A673 (cell line): ENCODE results near the gene EXTL1.

Experiments
- EZH2 ChIP-seq: fragments of 200-600 bp; sonication (generic); IDR thresholded peaks from 2 replicates; pipeline ENCODE4 v1.6.1; 2017; ENCODE audit warnings: borderline replicate concordance, low read depth, mild to moderate bottlenecking, mixed read lengths, antibody characterized with exemption, low read length; ENCODE audit not compliant: poor library complexity, severe bottlenecking
- TF ChIP-seq, protein P1 (sequence below): fragments of 300-800, 200-600 bp; sonication (generic); conservative IDR thresholded peaks from 2 replicates; pipeline ENCODE4 v1.5.1; 2017; ENCODE audit warnings: low read depth, mild to moderate bottlenecking, antibody characterized with exemption, low read length, moderate library complexity, mixed read lengths

DNA sequence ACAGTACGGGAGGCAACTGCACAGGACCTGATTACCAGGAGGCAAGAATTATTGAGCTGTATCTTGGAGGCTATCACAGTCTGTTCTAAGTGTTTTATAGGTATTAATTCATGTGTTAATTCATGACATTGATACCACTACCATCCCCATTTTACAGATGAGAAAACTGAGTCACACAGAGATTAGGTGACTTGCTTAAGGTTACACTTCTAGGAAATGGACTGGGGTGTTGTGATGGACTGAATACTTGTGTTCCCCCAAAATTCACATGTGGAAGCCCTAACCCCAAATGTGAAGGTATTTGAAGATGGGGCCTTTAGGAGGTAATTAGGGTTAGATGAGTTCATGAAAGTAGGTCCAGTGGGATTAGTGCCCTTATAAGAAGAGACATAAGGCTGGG is 55.9 kb downstream of the EXTL1 start:
- TF ChIP-seq, protein P1, sequence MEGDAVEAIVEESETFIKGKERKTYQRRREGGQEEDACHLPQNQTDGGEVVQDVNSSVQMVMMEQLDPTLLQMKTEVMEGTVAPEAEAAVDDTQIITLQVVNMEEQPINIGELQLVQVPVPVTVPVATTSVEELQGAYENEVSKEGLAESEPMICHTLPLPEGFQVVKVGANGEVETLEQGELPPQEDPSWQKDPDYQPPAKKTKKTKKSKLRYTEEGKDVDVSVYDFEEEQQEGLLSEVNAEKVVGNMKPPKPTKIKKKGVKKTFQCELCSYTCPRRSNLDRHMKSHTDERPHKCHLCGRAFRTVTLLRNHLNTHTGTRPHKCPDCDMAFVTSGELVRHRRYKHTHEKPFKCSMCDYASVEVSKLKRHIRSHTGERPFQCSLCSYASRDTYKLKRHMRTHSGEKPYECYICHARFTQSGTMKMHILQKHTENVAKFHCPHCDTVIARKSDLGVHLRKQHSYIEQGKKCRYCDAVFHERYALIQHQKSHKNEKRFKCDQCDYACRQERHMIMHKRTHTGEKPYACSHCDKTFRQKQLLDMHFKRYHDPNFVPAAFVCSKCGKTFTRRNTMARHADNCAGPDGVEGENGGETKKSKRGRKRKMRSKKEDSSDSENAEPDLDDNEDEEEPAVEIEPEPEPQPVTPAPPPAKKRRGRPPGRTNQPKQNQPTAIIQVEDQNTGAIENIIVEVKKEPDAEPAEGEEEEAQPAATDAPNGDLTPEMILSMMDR, result no peak
- TF ChIP-seq EZH2, result no peak
